Measurements from ENCODE around the gene STAC3.

Gene STAC3

GRCh38 chr12:57235017-57235727 lies 15.8 kb downstream of the STAC3 start (continued):
- no peak for TF ChIP-seq BCL6B (tag by site-specific recombination; IDR thresholded peaks at IDR 0.05)
- TF ChIP-seq ZNF580 (tag by site-specific recombination; IDR thresholded peaks at IDR 0.05) = no peak
- TF ChIP-seq GFI1B (tag by site-specific recombination; IDR thresholded peaks at IDR 0.05) = no peak
- no peak for TF ChIP-seq ZNF514 (tag by site-specific recombination; IDR thresholded peaks at IDR 0.05)
- no peak for TF ChIP-seq ZNF354C (tag by site-specific recombination; IDR thresholded peaks at IDR 0.05; ENCODE audit: borderline replicate concordance, low read depth)
- TF ChIP-seq ZBTB49 (tag by site-specific recombination; IDR thresholded peaks at IDR 0.05; ENCODE audit: low read depth) = no peak
- TF ChIP-seq FEZF1 (tag by site-specific recombination; IDR thresholded peaks at IDR 0.05) = 0 out of 2 replicates have a peak, but pooled peaks have one; percentile 7
- TF ChIP-seq ZNF133 (tag by site-specific recombination; IDR thresholded peaks at IDR 0.05) = no peak
- TF ChIP-seq ZSCAN18 (tag by site-specific recombination; IDR thresholded peaks at IDR 0.05) = no peak
- TF ChIP-seq ZBTB10 (tag by site-specific recombination; IDR thresholded peaks at IDR 0.05) = no peak
- TF ChIP-seq RBAK (tag by site-specific recombination; IDR thresholded peaks at IDR 0.05) = no peak
- TF ChIP-seq ZNF830 (tag by site-specific recombination; IDR thresholded peaks at IDR 0.05; ENCODE audit: low read depth) = no peak
- no peak for TF ChIP-seq MYNN (tag by site-specific recombination; IDR thresholded peaks at IDR 0.05; ENCODE audit: borderline replicate concordance)
- TF ChIP-seq ZNF19 (tag by site-specific recombination; IDR thresholded peaks at IDR 0.05; ENCODE audit: low read depth) = no peak
- TF ChIP-seq ZNF704 (tag by site-specific recombination; IDR thresholded peaks at IDR 0.05) = no peak
- no peak for TF ChIP-seq ZNF350 (tag by site-specific recombination; IDR thresholded peaks at IDR 0.05)
- no peak for TF ChIP-seq ZNF549 (tag by site-specific recombination; IDR thresholded peaks at IDR 0.05)
- peak; percentile 89 for TF ChIP-seq ZFP69B (tag by site-specific recombination; IDR thresholded peaks at IDR 0.05)
- no peak for TF ChIP-seq ZNF664 (tag by site-specific recombination; IDR thresholded peaks at IDR 0.05)
- no peak for TF ChIP-seq ZNF223 (tag by site-specific recombination; IDR thresholded peaks at IDR 0.05)
- TF ChIP-seq ZFP37 (tag by site-specific recombination; IDR thresholded peaks at IDR 0.05) = no peak
- TF ChIP-seq ZNF529 (tag by site-specific recombination; IDR thresholded peaks at IDR 0.05; ENCODE audit: insufficient replicate concordance) = no peak
- TF ChIP-seq ZNF600 (tag by site-specific recombination; IDR thresholded peaks at IDR 0.05) = peak; percentile 86
- TF ChIP-seq ZBTB1 (tag by site-specific recombination; IDR thresholded peaks at IDR 0.05) = no peak
- TF ChIP-seq BCL11B (tag by site-specific recombination; IDR thresholded peaks at IDR 0.05; ENCODE audit: low read depth) = no peak
- TF ChIP-seq ZNF610 (tag by site-specific recombination; IDR thresholded peaks at IDR 0.05; ENCODE audit: borderline replicate concordance) = no peak; the same call in 1 of the 2 replicates
- no peak; the same call in 1 of the 2 replicates for TF ChIP-seq ZNF561 (tag by site-specific recombination; IDR thresholded peaks at IDR 0.05; ENCODE audit: borderline replicate concordance)
- no peak for TF ChIP-seq ZNF239 (tag by site-specific recombination; IDR thresholded peaks at IDR 0.05)
- no peak for TF ChIP-seq HOXC10 (CRISPR knock-in tag; IDR thresholded peaks at IDR 0.05)
- TF ChIP-seq WT1 (tag by site-specific recombination; IDR thresholded peaks at IDR 0.05) = peak; percentile 87
- no peak for TF ChIP-seq ZNF174 (tag by site-specific recombination; IDR thresholded peaks at IDR 0.05)

Data from HEK293 (cell line).